K562 (cell line): Measurements from ENCODE around the gene DAB2. TPM values are rescaled to one million over a fixed set of nuclear protein-coding genes. Genes with fewer than 3 reads are reported as not detected.

Experiments used
- ATAC-seq: fragments of 200-7000 bp; cut with Tn5 transposase; 3 replicates; pipeline ENCODE4 v1.9.1; 2020; ENCODE audit warnings: moderate library complexity
- BruUV-seq: library from RNA; stranded (reverse); fragments of 400-500 nt; replicated peaks from 2 replicates; lab custom pipeline; 2021; lab: Mats Ljungman, UMichigan
- CTCF ChIA-PET: fragments of 300-600 bp; formaldehyde crosslinking; extraction: SDS; loops from one replicate; lab custom pipeline; 2021; ENCODE audit warnings: low intra/inter-chr PET ratio; lab: Yijun Ruan, JAX
- POLR2A ChIA-PET: fragments of 300-600, 350-650 bp; sonication (Branson Sonifier 250); formaldehyde crosslinking; extraction: SDS; loops from one replicate; lab custom pipeline; 2021; ENCODE audit warnings: antibody characterized with exemption, inconsistent platforms; lab: Yijun Ruan, JAX
- DNase-seq, 4 experiments: peaks; one replicate each; pipeline versions ENCODE4 v3.0.0 to v3.0.0-alpha.2; 2011 to 2018; ENCODE audit warnings: low spot score in 3 of 4, mixed read lengths in 3 of 4; ENCODE audit errors: extremely low read depth in 1 of 4
- FAIRE-seq: peaks from 2 replicates; lab custom pipeline; 2011; peaks lifted over from hg19 to GRCh38; lab: Jason Lieb, UNC
- H2AFZ ChIP-seq: 2 replicates; pipeline ENCODE4 v1.6.0; 2011; ENCODE audit warnings: low read depth, low read length, control low read depth, inconsistent platforms
- H3K27ac ChIP-seq: fragments of 200-600 bp; 3 replicates; pipeline ENCODE4 v1.8.0; 2011; ENCODE audit warnings: low read depth, mild to moderate bottlenecking, control low read depth, inconsistent platforms, low read length, moderate library complexity, mixed read lengths; ENCODE audit errors: extremely low read depth
- H3K27me3 ChIP-seq, 2 experiments: fragments of 300-600 bp in 1 of 2; 2 replicates in 1 of 2; 3 replicates in 1 of 2; pipeline versions ENCODE4 v1.6.0 to v1.8.0; 2011; ENCODE audit warnings: inconsistent platforms in 2 of 2, low read length in 2 of 2, mild to moderate bottlenecking in 1 of 2, mixed read lengths in 1 of 2, moderate library complexity in 1 of 2; ENCODE audit not compliant: control insufficient read depth in 2 of 2, insufficient read depth in 2 of 2
- H3K36me3 ChIP-seq: fragments of 300-600 bp; 3 replicates; pipeline ENCODE4 v1.8.0; 2011; ENCODE audit warnings: mild to moderate bottlenecking, low read length, inconsistent platforms; ENCODE audit not compliant: control insufficient read depth, insufficient read depth
- H3K4me1 ChIP-seq, 2 experiments: fragments of 200-600 bp in 1 of 2; replicated peaks in 1 of 2; 2 replicates in 1 of 2; 3 replicates in 1 of 2; pipeline versions ENCODE4 v1.5.1 to v1.8.0; 2011; ENCODE audit warnings: inconsistent platforms in 2 of 2, low read length in 2 of 2, mild to moderate bottlenecking in 1 of 2, mixed read lengths in 1 of 2, moderate library complexity in 1 of 2; ENCODE audit not compliant: control insufficient read depth in 2 of 2, insufficient read depth in 2 of 2
- H3K4me2 ChIP-seq: 2 replicates; pipeline ENCODE4 v1.6.1; 2011; ENCODE audit warnings: low read length, control low read depth, inconsistent platforms, mixed read lengths; ENCODE audit not compliant: insufficient read depth
- H3K4me3 ChIP-seq: fragments of 200-600 bp; sonication (generic), shearing (Covaris generic); 2 replicates; pipeline ENCODE4 v1.5.1; 2016; ENCODE audit warnings: control low read depth, inconsistent platforms
- H3K79me2 ChIP-seq: fragments of 200-600 bp; 3 replicates; pipeline ENCODE4 v1.8.0; 2011; ENCODE audit warnings: low read length, inconsistent platforms; ENCODE audit not compliant: control insufficient read depth, insufficient read depth
- H3K9ac ChIP-seq, 2 experiments: 2 replicates each; pipeline versions ENCODE4 v1.6.0 to v1.6.1; 2011; ENCODE audit warnings: low read depth in 2 of 2, low read length in 2 of 2, control low read depth in 1 of 2, inconsistent platforms in 1 of 2, mild to moderate bottlenecking in 1 of 2, mixed read lengths in 1 of 2; ENCODE audit not compliant: insufficient read depth in 1 of 2
- H3K9me1 ChIP-seq: one replicate; pipeline ENCODE4 v1.6.0; 2011; ENCODE audit warnings: inconsistent platforms, mild to moderate bottlenecking, low read length, moderate library complexity; ENCODE audit not compliant: control insufficient read depth, insufficient read depth
- H3K9me3 ChIP-seq: replicated peaks from 2 replicates; pipeline ENCODE4 v1.5.1; 2011; ENCODE audit warnings: low read depth, low read length, inconsistent platforms; ENCODE audit not compliant: control insufficient read depth, insufficient read depth
- H4K20me1 ChIP-seq: replicated peaks from 2 replicates; pipeline ENCODE4 v1.6.1; 2011; ENCODE audit warnings: low read length, inconsistent platforms, mixed read lengths; ENCODE audit not compliant: control insufficient read depth, insufficient read depth
- JUN ChIP-seq, 2 experiments: sonication (generic) in 1 of 2; formaldehyde crosslinking in 1 of 2; IDR thresholded peaks; 2 replicates each; pipeline versions ENCODE4 v1.6.1 to v1.8.0; 2012 to 2022; ENCODE audit warnings: borderline replicate concordance in 2 of 2, mild to moderate bottlenecking in 2 of 2, improper control_type of control experiment in 1 of 2, low read depth in 1 of 2, low read length in 1 of 2, missing genetic modification reagents in 1 of 2
- NR2F6 ChIP-seq: fragments of 450-650 bp; formaldehyde crosslinking; IDR thresholded peaks from 2 replicates; pipeline ENCODE4 v1.4.0; 2020; ENCODE audit warnings: mild to moderate bottlenecking
- PHTF2 ChIP-seq: fragments of 250-450 bp; sonication (Bioruptor Pico); IDR thresholded peaks from 2 replicates; pipeline ENCODE4 v1.5.0; 2021; ENCODE audit warnings: mild to moderate bottlenecking
- SMARCB1 ChIP-seq: IDR thresholded peaks from 2 replicates; pipeline ENCODE4 v1.6.1; 2011; ENCODE audit warnings: improper control_type of control experiment, low read depth; ENCODE audit not compliant: insufficient read length
- SP2 ChIP-seq: IDR thresholded peaks from 2 replicates; pipeline ENCODE4 v1.6.1; 2011; ENCODE audit warnings: mild to moderate bottlenecking, low read depth, low read length, moderate library complexity; ENCODE audit not compliant: poor library complexity, severe bottlenecking; ENCODE audit errors: extremely low read depth
- ZKSCAN3 ChIP-seq: fragments of 250-450 bp; sonication (Bioruptor Pico); IDR thresholded peaks from 2 replicates; pipeline ENCODE4 v1.4.0; 2020
- ZNF23 ChIP-seq: fragments of 250-450 bp; sonication (Bioruptor Pico); IDR thresholded peaks from 2 replicates; pipeline ENCODE4 v1.4.0; 2020; ENCODE audit warnings: mild to moderate bottlenecking
- ZNF431 ChIP-seq: sonication (generic); formaldehyde crosslinking; IDR thresholded peaks from 2 replicates; pipeline ENCODE4 v1.8.0; 2022; ENCODE audit warnings: mild to moderate bottlenecking, missing genetic modification reagents
- WGBS: fragments of 100-300 bp; shearing (Covaris generic); methylation state at CpG from one replicate; pipeline ENCODE4 v1.1.6; 2016; ENCODE audit warnings: low coverage, mixed read lengths; ENCODE audit not compliant: insufficient coverage; ENCODE audit errors: missing lambda C conversion rate; 5-methylcytosine and 5-hydroxymethylcytosine counted together
- in situ Hi-C: fragments of 300-500 bp; cut with MboI; formaldehyde crosslinking; loops from 4 replicates; pipeline ENCODE4 v1.15.0; 2018; ENCODE audit warnings: inconsistent platforms, mixed read lengths
- intact Hi-C: fragments of 100-400 bp; cut with micrococcal nuclease; formaldehyde crosslinking; loops from 2 replicates; pipeline ENCODE4 v1.14.2; 2022
- polyA plus RNA-seq, 8 experiments: library from polyadenylated mRNA; depleted of rRNA in 4 of 8; stranded (reverse) in 5 of 8; unstranded in 3 of 8; fragments of >200 nt; fragmentation: Nextera tagmentation in 2 of 8; fragmentation: Illumina TruSeq in 1 of 8; extraction: Ambion mirVana in 2 of 8; extraction: Trizol in 1 of 8; gene quantifications; 2 replicates each; pipeline versions ENCODE4 v1.2.1 to v1.2.3, GENCODE V29; 2011 to 2014; ENCODE audit warnings: inconsistent platforms in 1 of 8, missing spikeins in 1 of 8
- total RNA-seq, 7 experiments: library from RNA; depleted of rRNA in 6 of 7; stranded (reverse); fragments of >200 nt in 6 of 7; fragmentation: Illumina TruSeq in 2 of 7; extraction: Trizol in 2 of 7; gene quantifications; 2 replicates each; pipeline versions ENCODE4 v1.2.1 to v1.2.3, GENCODE V29; 2011 to 2021; ENCODE audit warnings: low replicate concordance in 1 of 7
- TF ChIP-seq, protein P1 (sequence below): fragments of 450-650 bp; IDR thresholded peaks from 2 replicates; pipeline ENCODE4 v1.6.1; 2016; ENCODE audit warnings: low read depth
- TF ChIP-seq, protein P2 (sequence below): sonication (generic); formaldehyde crosslinking; IDR thresholded peaks from 2 replicates; pipeline ENCODE4 v1.8.0; 2023; ENCODE audit warnings: mild to moderate bottlenecking, missing genetic modification reagents

Gene DAB2
- total and polyA plus RNA-seq, 9 of the 15 experiments (the other 6 are each of a cell fraction or from before 2014, with no cell fraction given): 6.6 to 29.9 (median 24.1) TPM

DNA sequence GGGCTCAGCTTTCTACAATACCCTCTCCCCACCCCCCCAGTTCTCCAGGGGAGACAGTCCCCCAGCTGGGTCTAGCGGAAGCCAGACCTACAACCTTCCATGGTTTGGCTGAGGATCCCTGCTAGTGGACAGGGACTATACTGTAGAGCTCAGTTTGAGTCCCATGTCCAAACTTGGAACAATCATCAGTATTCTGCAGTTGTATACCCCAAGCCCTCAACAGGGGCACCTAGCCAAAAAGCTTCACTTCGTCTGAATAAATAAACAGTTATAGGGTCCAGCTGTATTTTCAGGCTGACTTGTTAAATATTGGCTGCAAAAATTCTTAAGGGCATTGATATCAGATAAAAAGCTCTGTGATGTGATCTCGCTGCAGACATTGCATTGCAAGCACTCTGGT, 45.1 kb downstream of the DAB2 start:
- no peak overlapping the region for H2AFZ ChIP-seq
- no peak overlapping the region for H3K4me2 ChIP-seq
- ChIA-PET CTCF (interaction anchor here (0.6 to 0.7 kb wide), 2 partner anchors 45 to 167 kb away, joined by 4 to 5 read pairs; partner anchors contain the start of gene DAB2), POLR2A (interaction anchor here (0.6 to 2.0 kb wide), 5 partner anchors 8 to 920 kb away, joined by 3 to 5 read pairs (median 3); partner anchors contain the start of gene DAB2)
- no TSS peak for BruUV-seq
- H3K27me3 ChIP-seq: no peaks in the 10 kb centered on the region
- H3K9me1 ChIP-seq: no peaks in the 10 kb centered on the region
- DNase-seq (no peak), ATAC-seq (no peak), FAIRE-seq (no peak)
- in situ Hi-C loops: no loop called here
- H4K20me1 ChIP-seq: no peaks in the 10 kb centered on the region
- no peaks in the 10 kb centered on the region for H3K9me3 ChIP-seq
- intact Hi-C loops: loop anchor here (10.0 kb wide), 1 partner anchor 85 kb away; no protein-coding TSS in a partner anchor
- H3K9ac ChIP-seq: no peak overlapping the region
- H3K4me1 ChIP-seq: no peaks in the 10 kb centered on the region
- no peak overlapping the region for H3K27ac ChIP-seq
- 47% methylated on average over 3 of the region's 3 CpGs for WGBS
- H3K79me2 ChIP-seq: no peaks in the 10 kb centered on the region
- H3K4me3 ChIP-seq: no peak overlapping the region
- no peaks in the 10 kb centered on the region for H3K36me3 ChIP-seq
- TF ChIP-seq ZNF431 (CRISPR knock-in tag) (no peak), NR2F6 (CRISPR knock-in tag) (no peak), ZNF23 (CRISPR knock-in tag) (no peak), JUN (IDR thresholded peaks at IDR 0.05; ENCODE audit: borderline replicate concordance, low read depth, low read length) (no peak), JUN (CRISPR knock-in tag; IDR thresholded peaks at IDR 0.05; ENCODE audit: borderline replicate concordance) (no peak), SP2 (no peak), ZKSCAN3 (CRISPR knock-in tag) (no peak), PHTF2 (CRISPR knock-in tag) (no peak), SMARCB1 (no peak)
- TF ChIP-seq, protein P1, sequence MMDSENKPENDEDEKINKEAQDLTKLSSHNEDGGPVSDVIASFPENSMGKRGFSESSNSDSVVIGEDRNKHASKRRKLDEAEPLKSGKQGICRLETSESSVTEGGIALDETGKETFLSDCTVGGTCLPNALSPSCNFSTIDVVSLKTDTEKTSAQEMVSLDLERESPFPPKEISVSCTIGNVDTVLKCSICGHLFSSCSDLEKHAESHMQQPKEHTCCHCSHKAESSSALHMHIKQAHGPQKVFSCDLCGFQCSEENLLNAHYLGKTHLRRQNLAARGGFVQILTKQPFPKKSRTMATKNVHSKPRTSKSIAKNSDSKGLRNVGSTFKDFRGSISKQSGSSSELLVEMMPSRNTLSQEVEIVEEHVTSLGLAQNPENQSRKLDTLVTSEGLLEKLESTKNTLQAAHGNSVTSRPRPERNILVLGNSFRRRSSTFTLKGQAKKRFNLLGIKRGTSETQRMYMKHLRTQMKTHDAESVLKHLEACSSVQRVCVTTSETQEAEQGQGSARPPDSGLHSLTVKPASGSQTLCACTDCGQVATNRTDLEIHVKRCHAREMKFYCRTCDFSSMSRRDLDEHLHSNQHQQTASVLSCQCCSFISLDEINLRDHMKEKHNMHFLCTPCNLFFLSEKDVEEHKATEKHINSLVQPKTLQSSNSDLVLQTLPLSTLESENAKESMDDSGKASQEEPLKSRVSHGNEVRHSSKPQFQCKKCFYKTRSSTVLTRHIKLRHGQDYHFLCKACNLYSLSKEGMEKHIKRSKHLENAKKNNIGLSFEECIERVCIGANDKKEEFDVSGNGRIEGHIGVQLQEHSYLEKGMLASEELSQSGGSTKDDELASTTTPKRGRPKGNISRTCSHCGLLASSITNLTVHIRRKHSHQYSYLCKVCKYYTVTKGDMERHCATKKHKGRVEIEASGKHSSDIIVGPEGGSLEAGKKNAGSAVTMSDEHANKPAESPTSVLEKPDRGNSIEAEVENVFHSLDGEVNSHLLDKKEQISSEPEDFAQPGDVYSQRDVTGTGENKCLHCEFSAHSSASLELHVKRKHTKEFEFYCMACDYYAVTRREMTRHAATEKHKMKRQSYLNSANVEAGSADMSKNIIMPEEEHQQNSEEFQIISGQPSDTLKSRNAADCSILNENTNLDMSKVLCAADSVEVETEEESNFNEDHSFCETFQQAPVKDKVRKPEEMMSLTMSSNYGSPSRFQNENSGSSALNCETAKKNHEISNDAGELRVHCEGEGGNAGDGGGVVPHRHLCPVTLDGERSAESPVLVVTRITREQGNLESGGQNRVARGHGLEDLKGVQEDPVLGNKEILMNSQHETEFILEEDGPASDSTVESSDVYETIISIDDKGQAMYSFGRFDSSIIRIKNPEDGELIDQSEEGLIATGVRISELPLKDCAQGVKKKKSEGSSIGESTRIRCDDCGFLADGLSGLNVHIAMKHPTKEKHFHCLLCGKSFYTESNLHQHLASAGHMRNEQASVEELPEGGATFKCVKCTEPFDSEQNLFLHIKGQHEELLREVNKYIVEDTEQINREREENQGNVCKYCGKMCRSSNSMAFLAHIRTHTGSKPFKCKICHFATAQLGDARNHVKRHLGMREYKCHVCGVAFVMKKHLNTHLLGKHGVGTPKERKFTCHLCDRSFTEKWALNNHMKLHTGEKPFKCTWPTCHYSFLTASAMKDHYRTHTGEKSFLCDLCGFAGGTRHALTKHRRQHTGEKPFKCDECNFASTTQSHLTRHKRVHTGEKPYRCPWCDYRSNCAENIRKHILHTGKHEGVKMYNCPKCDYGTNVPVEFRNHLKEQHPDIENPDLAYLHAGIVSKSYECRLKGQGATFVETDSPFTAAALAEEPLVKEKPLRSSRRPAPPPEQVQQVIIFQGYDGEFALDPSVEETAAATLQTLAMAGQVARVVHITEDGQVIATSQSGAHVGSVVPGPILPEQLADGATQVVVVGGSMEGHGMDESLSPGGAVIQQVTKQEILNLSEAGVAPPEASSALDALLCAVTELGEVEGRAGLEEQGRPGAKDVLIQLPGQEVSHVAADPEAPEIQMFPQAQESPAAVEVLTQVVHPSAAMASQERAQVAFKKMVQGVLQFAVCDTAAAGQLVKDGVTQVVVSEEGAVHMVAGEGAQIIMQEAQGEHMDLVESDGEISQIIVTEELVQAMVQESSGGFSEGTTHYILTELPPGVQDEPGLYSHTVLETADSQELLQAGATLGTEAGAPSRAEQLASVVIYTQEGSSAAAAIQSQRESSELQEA: no peak
- TF ChIP-seq, protein P2, sequence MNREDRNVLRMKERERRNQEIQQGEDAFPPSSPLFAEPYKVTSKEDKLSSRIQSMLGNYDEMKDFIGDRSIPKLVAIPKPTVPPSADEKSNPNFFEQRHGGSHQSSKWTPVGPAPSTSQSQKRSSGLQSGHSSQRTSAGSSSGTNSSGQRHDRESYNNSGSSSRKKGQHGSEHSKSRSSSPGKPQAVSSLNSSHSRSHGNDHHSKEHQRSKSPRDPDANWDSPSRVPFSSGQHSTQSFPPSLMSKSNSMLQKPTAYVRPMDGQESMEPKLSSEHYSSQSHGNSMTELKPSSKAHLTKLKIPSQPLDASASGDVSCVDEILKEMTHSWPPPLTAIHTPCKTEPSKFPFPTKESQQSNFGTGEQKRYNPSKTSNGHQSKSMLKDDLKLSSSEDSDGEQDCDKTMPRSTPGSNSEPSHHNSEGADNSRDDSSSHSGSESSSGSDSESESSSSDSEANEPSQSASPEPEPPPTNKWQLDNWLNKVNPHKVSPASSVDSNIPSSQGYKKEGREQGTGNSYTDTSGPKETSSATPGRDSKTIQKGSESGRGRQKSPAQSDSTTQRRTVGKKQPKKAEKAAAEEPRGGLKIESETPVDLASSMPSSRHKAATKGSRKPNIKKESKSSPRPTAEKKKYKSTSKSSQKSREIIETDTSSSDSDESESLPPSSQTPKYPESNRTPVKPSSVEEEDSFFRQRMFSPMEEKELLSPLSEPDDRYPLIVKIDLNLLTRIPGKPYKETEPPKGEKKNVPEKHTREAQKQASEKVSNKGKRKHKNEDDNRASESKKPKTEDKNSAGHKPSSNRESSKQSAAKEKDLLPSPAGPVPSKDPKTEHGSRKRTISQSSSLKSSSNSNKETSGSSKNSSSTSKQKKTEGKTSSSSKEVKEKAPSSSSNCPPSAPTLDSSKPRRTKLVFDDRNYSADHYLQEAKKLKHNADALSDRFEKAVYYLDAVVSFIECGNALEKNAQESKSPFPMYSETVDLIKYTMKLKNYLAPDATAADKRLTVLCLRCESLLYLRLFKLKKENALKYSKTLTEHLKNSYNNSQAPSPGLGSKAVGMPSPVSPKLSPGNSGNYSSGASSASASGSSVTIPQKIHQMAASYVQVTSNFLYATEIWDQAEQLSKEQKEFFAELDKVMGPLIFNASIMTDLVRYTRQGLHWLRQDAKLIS: no peak
